ENCODE measurements around the gene YIPF7. TPM values are rescaled to one million over a fixed set of nuclear protein-coding genes. Genes with fewer than 3 reads are reported as not detected.

YIPF7 gene
- total RNA-seq = not detected in 2 replicates

DNA sequence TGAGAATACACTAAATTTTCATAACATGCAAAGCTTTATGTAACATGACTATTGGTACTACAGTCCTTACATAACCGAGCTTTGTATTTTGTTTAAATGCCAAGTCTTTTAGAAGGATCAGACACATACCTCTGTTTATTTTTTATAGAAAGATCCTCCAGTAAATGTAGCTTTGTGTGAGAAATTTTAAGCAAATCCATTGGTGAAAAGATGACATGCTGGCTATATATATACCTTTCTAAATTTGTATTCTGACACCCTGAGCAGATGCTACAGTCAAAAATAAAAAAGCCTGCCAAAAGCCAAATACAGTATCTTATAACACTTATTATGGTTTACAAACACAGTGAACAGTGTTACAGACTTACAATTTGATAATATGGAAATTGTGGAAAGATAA lies at the start of gene YIPF7:
TSS of gene YIPF7 (minus strand) at position 201 of the 400 bp plus-strand sequence. CDS start 1,525 bp downstream, outside the sequence.

GRCh38 chr4:44678094-44679041 lies 26.9 kb upstream of the YIPF7 start, which contains the start of gene GUF1:
Gene GUF1 (plus strand): TSS chr4:44678420. CDS start chr4:44678623, 203 bp downstream.

Other genes with a start within 250 kb of the YIPF7 start
- gene KCTD8, start 202.8 kb downstream of the YIPF7 start, total RNA-seq = under 0.01 TPM in 1 of 2 replicates, not detected in the other
- 11.8 and 12.4 TPM in 2 replicates for gene GUF1, start 26.8 kb upstream of the YIPF7 start, total RNA-seq
- gene GNPDA2, start 74.9 kb upstream of the YIPF7 start, total RNA-seq = 16.8 and 18.4 TPM in 2 replicates

All from endothelial cell of coronary artery (primary cell).